ENCODE data around the gene CCDC184.

DNA sequence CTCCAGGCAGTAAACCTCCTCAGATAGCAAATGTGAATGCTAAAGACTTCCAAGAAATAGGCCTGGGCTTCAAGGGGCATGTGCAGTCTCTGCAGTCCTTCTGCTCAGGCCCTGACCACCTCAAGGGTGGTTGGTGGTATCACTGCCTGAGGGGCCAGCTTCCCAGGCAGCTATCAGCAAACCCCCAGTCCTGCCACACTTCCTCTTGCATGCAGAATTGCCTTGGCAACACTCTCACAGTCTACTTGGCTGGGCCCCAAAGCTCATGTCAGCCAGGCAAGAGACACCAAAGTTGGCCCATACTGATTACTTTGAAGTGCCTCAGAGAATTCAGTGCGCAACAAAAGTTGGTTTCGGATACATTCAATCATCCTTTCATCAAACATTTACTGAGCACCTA lies 22.6 kb upstream of the CCDC184 start:
- TF ChIP-seq, protein P1, sequence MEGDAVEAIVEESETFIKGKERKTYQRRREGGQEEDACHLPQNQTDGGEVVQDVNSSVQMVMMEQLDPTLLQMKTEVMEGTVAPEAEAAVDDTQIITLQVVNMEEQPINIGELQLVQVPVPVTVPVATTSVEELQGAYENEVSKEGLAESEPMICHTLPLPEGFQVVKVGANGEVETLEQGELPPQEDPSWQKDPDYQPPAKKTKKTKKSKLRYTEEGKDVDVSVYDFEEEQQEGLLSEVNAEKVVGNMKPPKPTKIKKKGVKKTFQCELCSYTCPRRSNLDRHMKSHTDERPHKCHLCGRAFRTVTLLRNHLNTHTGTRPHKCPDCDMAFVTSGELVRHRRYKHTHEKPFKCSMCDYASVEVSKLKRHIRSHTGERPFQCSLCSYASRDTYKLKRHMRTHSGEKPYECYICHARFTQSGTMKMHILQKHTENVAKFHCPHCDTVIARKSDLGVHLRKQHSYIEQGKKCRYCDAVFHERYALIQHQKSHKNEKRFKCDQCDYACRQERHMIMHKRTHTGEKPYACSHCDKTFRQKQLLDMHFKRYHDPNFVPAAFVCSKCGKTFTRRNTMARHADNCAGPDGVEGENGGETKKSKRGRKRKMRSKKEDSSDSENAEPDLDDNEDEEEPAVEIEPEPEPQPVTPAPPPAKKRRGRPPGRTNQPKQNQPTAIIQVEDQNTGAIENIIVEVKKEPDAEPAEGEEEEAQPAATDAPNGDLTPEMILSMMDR (IDR thresholded peaks at IDR 0.05) = no peak
- no peak for TF ChIP-seq POLR2A (IDR thresholded peaks at IDR 0.05)
